ENCODE results near the gene XYLT1.

Gene XYLT1

GRCh38 chr16:17155485-17155884, 315.3 kb downstream of the XYLT1 start:
- POLR2A ChIA-PET = no interaction called here
- no peak for DNase-seq (ENCODE audit: extremely low spot score)
- CTCF ChIA-PET = no interaction called here
- TF ChIP-seq NFRKB (IDR thresholded peaks at IDR 0.05) (no peak), LEF1 (IDR thresholded peaks at IDR 0.05; ENCODE audit: borderline replicate concordance) (no peak), FOXK2 (IDR thresholded peaks at IDR 0.05) (no peak), ARNT (IDR thresholded peaks at IDR 0.05) (no peak), BHLHE40 (IDR thresholded peaks at IDR 0.05; ENCODE audit: borderline replicate concordance) (no peak), TARDBP (IDR thresholded peaks at IDR 0.05) (no peak), SP1 (IDR thresholded peaks at IDR 0.05) (no peak), HDGF (IDR thresholded peaks at IDR 0.05; ENCODE audit: borderline replicate concordance) (no peak), FOXM1 (IDR thresholded peaks at IDR 0.05; ENCODE audit: borderline replicate concordance) (no peak), FOXA1 (IDR thresholded peaks at IDR 0.05) (no peak), SUZ12 (IDR thresholded peaks at IDR 0.05) (no peak)
- TF ChIP-seq, protein P1, sequence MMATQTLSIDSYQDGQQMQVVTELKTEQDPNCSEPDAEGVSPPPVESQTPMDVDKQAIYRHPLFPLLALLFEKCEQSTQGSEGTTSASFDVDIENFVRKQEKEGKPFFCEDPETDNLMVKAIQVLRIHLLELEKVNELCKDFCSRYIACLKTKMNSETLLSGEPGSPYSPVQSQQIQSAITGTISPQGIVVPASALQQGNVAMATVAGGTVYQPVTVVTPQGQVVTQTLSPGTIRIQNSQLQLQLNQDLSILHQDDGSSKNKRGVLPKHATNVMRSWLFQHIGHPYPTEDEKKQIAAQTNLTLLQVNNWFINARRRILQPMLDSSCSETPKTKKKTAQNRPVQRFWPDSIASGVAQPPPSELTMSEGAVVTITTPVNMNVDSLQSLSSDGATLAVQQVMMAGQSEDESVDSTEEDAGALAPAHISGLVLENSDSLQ (IDR thresholded peaks at IDR 0.05) = no peak

DNA sequence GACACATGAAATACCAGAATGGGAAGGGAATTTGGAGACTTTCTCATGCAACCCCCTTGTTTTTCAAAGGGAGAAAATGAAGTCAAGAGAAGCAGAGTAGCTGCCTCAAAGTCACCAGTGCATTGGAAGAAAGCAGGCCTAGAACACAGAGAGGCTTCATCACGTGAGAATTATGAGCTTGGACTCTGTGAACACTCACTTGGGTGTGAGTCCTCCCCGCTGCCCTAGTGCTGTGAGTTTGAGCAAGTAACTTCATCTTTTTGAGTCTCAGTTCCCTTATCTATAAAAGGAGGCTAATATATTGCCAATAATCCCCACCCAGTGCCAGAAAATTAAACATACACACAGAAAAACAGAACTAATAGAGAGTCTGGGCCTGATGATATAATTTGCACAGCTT, 315.8 kb downstream of the XYLT1 start:
- no peak for TF ChIP-seq HDGF (IDR thresholded peaks at IDR 0.05; ENCODE audit: borderline replicate concordance)
- no peak for TF ChIP-seq FOXA1 (IDR thresholded peaks at IDR 0.05)
- no peak for TF ChIP-seq ELF4 (IDR thresholded peaks at IDR 0.05)
- TF ChIP-seq FOXM1 (IDR thresholded peaks at IDR 0.05; ENCODE audit: borderline replicate concordance) = no peak
- no peak for TF ChIP-seq BHLHE40 (IDR thresholded peaks at IDR 0.05; ENCODE audit: borderline replicate concordance)
- TF ChIP-seq SUZ12 (IDR thresholded peaks at IDR 0.05) = no peak
- TF ChIP-seq TARDBP (IDR thresholded peaks at IDR 0.05) = no peak
- TF ChIP-seq LEF1 (IDR thresholded peaks at IDR 0.05; ENCODE audit: borderline replicate concordance) = no peak
- TF ChIP-seq FOXK2 (IDR thresholded peaks at IDR 0.05) = no peak
- no peak for TF ChIP-seq ZNF384 (IDR thresholded peaks at IDR 0.05)
- TF ChIP-seq, protein P1 (IDR thresholded peaks at IDR 0.05) = no peak
- no peak for TF ChIP-seq SP1 (IDR thresholded peaks at IDR 0.05)
- TF ChIP-seq ARNT (IDR thresholded peaks at IDR 0.05) = no peak
- CTCF ChIA-PET = no interaction called here
- POLR2A ChIA-PET = no interaction called here

GRCh38 chr16:17152311-17152710, 318.4 kb downstream of the XYLT1 start:
- POLR2A ChIA-PET = no interaction called here
- no peak for DNase-seq (ENCODE audit: extremely low spot score)
- CTCF ChIA-PET = no interaction called here
- TF ChIP-seq ARNT (IDR thresholded peaks at IDR 0.05) (no peak), L3MBTL2 (conservative IDR thresholded peaks at IDR 0.05) (no peak), ZNF384 (IDR thresholded peaks at IDR 0.05) (no peak), ELF4 (IDR thresholded peaks at IDR 0.05) (no peak), HDGF (IDR thresholded peaks at IDR 0.05; ENCODE audit: borderline replicate concordance) (no peak), FOXK2 (IDR thresholded peaks at IDR 0.05) (no peak), NFRKB (IDR thresholded peaks at IDR 0.05) (no peak), SP1 (IDR thresholded peaks at IDR 0.05) (no peak), FOXM1 (IDR thresholded peaks at IDR 0.05; ENCODE audit: borderline replicate concordance) (no peak), FOXA1 (IDR thresholded peaks at IDR 0.05) (no peak)
- TF ChIP-seq, protein P1 (IDR thresholded peaks at IDR 0.05) = no peak

More for the DNA sequence above, 315.8 kb downstream of the XYLT1 start:
- DNase-seq (ENCODE audit: extremely low spot score) = no peak

DNA sequence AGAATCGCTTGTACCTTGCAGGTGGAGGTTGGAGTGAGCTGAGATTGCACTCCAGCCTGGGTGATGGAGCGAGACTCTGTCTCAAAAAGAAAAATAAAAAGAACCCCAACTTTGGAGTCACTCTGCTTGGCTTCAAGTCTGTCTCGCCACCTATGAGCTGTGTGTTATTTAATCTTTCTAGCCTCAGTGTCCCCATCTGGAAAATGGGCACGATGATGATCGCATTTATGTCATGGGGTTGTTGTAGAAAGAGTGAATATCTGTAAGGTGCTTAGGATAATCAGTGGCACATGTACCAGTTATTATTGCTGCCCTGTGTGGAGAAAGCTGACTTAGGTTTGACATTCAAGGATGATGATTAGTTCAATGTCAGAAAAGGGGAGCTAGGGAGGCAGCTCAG, 319.4 kb downstream of the XYLT1 start:
- DNase-seq (ENCODE audit: extremely low spot score) = no peak
- CTCF ChIA-PET = no interaction called here
- TF ChIP-seq ARNT (IDR thresholded peaks at IDR 0.05) (no peak), CTBP1 (IDR thresholded peaks at IDR 0.05; ENCODE audit: borderline replicate concordance) (no peak), SUZ12 (IDR thresholded peaks at IDR 0.05) (no peak)
- POLR2A ChIA-PET = no interaction called here

DNA sequence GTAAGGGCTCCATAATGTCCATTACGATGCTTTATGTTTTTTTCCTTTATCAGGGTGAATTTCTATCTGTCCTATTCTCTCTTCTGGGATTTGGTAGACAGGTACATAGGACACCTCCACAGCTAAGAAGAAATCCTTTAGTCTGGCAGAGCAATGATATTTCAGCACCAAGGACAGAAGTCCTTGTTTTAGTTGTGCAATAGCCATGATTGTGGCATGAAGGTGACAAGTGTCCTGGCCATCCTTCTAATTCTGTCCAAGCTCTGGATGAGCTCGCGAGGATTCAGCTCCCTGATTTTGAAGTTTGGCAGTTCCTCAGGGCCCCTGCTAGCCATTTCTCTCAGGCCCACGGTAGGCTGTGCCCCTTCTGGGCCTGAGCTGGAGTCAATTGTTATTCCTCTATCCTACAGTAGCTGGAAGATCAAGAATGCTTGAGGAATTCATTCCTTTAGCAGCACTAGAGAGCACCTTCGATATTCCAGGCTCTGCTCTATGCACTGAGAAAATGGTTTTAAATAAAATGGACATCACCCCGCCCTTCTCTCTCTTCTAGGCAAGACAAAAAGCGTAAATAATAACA, 320.8 kb downstream of the XYLT1 start:
- ChIA-PET POLR2A (no interaction called here), CTCF (interaction anchor here (0.6 to 0.7 kb wide), 2 partner anchors 8 to 45 kb away, joined by 3 read pairs; no protein-coding TSS in a partner anchor)
- no peak for DNase-seq (ENCODE audit: extremely low spot score)
- TF ChIP-seq CTBP1 (IDR thresholded peaks at IDR 0.05; ENCODE audit: borderline replicate concordance) (no peak), SP1 (IDR thresholded peaks at IDR 0.05) (no peak), ZNF384 (IDR thresholded peaks at IDR 0.05) (no peak), LEF1 (IDR thresholded peaks at IDR 0.05; ENCODE audit: borderline replicate concordance) (no peak), BHLHE40 (IDR thresholded peaks at IDR 0.05; ENCODE audit: borderline replicate concordance) (no peak), FOXK2 (IDR thresholded peaks at IDR 0.05) (no peak), FOXA1 (IDR thresholded peaks at IDR 0.05) (no peak), L3MBTL2 (conservative IDR thresholded peaks at IDR 0.05) (no peak), ELF4 (IDR thresholded peaks at IDR 0.05) (no peak), NFRKB (IDR thresholded peaks at IDR 0.05) (no peak), TARDBP (IDR thresholded peaks at IDR 0.05) (no peak), HDGF (IDR thresholded peaks at IDR 0.05; ENCODE audit: borderline replicate concordance) (no peak), FOXM1 (IDR thresholded peaks at IDR 0.05; ENCODE audit: borderline replicate concordance) (no peak), SUZ12 (IDR thresholded peaks at IDR 0.05) (no peak)
- TF ChIP-seq, protein P1 (IDR thresholded peaks at IDR 0.05) = no peak

DNA sequence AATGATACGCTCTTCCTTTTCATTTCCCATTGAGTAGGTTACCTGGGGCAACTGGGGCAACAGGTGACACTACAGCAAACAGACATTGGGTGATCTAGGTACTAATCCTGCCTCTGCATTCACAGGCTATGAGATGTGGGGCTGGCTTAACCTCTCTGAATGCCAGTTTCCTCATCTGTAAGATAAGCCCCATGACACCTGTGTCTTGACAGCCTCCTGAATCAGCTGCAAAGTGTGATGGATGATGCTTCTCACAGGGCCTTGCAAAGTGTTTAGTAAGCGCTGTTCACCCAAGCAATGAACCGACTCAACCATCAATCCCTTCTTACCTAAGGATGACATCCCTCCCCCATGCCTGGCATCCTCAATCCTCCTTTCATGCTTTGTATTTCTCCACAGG, 322.8 kb downstream of the XYLT1 start:
- no peak for DNase-seq (ENCODE audit: extremely low spot score)
- POLR2A ChIA-PET = no interaction called here
- CTCF ChIA-PET = no interaction called here
- TF ChIP-seq NFRKB (IDR thresholded peaks at IDR 0.05) = no peak
- no peak for TF ChIP-seq CTBP1 (IDR thresholded peaks at IDR 0.05; ENCODE audit: borderline replicate concordance)
- TF ChIP-seq FOXK2 (IDR thresholded peaks at IDR 0.05) = no peak
- TF ChIP-seq TARDBP (IDR thresholded peaks at IDR 0.05) = no peak
